Measurements from ENCODE around the gene GPATCH2L.

Gene GPATCH2L

GRCh38 chr14:76203086-76204001 is 51.6 kb downstream of the GPATCH2L start:
- Mint-ChIP-seq H3K27me3 (no peaks in the 10 kb centered on the region), H3K27ac (peak overlapping the region; percentile 56), H3K36me3 (ENCODE audit: low read depth) (peaks cover 68% of the 10 kb centered on the region), H3K4me3 (no peak overlapping the region), H3K9me3 (peaks cover under 1% of the 10 kb centered on the region), H3K4me1 (ENCODE audit: low read depth) (peaks cover 8% of the 10 kb centered on the region)

- H3K36me3 Mint-ChIP-seq (ENCODE audit: low read depth): peaks cover 63% of the 10 kb centered on the region
- peaks cover 8% of the 10 kb centered on the region for H3K4me1 Mint-ChIP-seq (ENCODE audit: low read depth)
- H3K27me3 Mint-ChIP-seq: no peaks in the 10 kb centered on the region
- peaks cover 4% of the 10 kb centered on the region for H3K9me3 Mint-ChIP-seq
- no peak overlapping the region for H3K4me3 Mint-ChIP-seq
- no peak overlapping the region for H3K27ac Mint-ChIP-seq
Observed at GRCh38 chr14:76204461-76205230, 52.9 kb downstream of the GPATCH2L start.

- Mint-ChIP-seq H3K4me3 (no peak overlapping the region), H3K36me3 (ENCODE audit: low read depth) (peaks cover 53% of the 10 kb centered on the region), H3K27me3 (no peaks in the 10 kb centered on the region)
Observed at GRCh38 chr14:76205708-76206107, 54.0 kb downstream of the GPATCH2L start.

GRCh38 chr14:76208340-76208739 is 56.6 kb downstream of the GPATCH2L start:
- peaks cover 4% of the 10 kb centered on the region for H3K4me1 Mint-ChIP-seq (ENCODE audit: low read depth)
- no peak overlapping the region for H3K4me3 Mint-ChIP-seq
- H3K27me3 Mint-ChIP-seq: no peaks in the 10 kb centered on the region
- H3K36me3 Mint-ChIP-seq (ENCODE audit: low read depth): peaks cover 29% of the 10 kb centered on the region
- H3K27ac Mint-ChIP-seq: peak overlapping the region; percentile 63
- H3K9me3 Mint-ChIP-seq: peaks cover 7% of the 10 kb centered on the region

More at GRCh38 chr14:76205708-76206107, 54.0 kb downstream of the GPATCH2L start:
- Mint-ChIP-seq H3K4me1 (ENCODE audit: low read depth) (peaks cover 8% of the 10 kb centered on the region), H3K27ac (no peak overlapping the region), H3K9me3 (peaks cover 4% of the 10 kb centered on the region)

- H3K27me3 Mint-ChIP-seq: no peaks in the 10 kb centered on the region
- no peak overlapping the region for H3K27ac Mint-ChIP-seq
- no peak overlapping the region for H3K4me3 Mint-ChIP-seq
- peaks cover 10% of the 10 kb centered on the region for H3K9me3 Mint-ChIP-seq
- H3K4me1 Mint-ChIP-seq (ENCODE audit: low read depth): no peaks in the 10 kb centered on the region
- H3K36me3 Mint-ChIP-seq (ENCODE audit: low read depth): peaks cover 15% of the 10 kb centered on the region
Observed at GRCh38 chr14:76212242-76212641, 60.5 kb downstream of the GPATCH2L start.

GRCh38 chr14:76217179-76217578 is 65.5 kb downstream of the GPATCH2L start:
- Mint-ChIP-seq H3K4me1 (ENCODE audit: low read depth) (no peaks in the 10 kb centered on the region), H3K36me3 (ENCODE audit: low read depth) (peaks cover 12% of the 10 kb centered on the region), H3K27me3 (no peaks in the 10 kb centered on the region), H3K27ac (no peak overlapping the region), H3K9me3 (peaks cover 13% of the 10 kb centered on the region), H3K4me3 (no peak overlapping the region)

- Mint-ChIP-seq H3K27me3 (no peaks in the 10 kb centered on the region), H3K4me1 (ENCODE audit: low read depth) (no peaks in the 10 kb centered on the region), H3K27ac (no peak overlapping the region), H3K9me3 (peaks cover 13% of the 10 kb centered on the region), H3K4me3 (no peak overlapping the region), H3K36me3 (ENCODE audit: low read depth) (peaks cover 12% of the 10 kb centered on the region)
Observed at GRCh38 chr14:76218662-76219061, 66.9 kb downstream of the GPATCH2L start.

- Mint-ChIP-seq H3K9me3 (peaks cover 14% of the 10 kb centered on the region), H3K4me3 (no peak overlapping the region)
Observed at GRCh38 chr14:76219873-76220272, 68.2 kb downstream of the GPATCH2L start.

GRCh38 chr14:76227450-76228050 is 75.8 kb downstream of the GPATCH2L start:
- Mint-ChIP-seq H3K27ac (no peak overlapping the region), H3K4me3 (no peak overlapping the region), H3K36me3 (ENCODE audit: low read depth) (peaks cover 5% of the 10 kb centered on the region), H3K4me1 (ENCODE audit: low read depth) (no peaks in the 10 kb centered on the region), H3K27me3 (no peaks in the 10 kb centered on the region), H3K9me3 (peaks cover 11% of the 10 kb centered on the region)

More at GRCh38 chr14:76219873-76220272, 68.2 kb downstream of the GPATCH2L start:
- no peaks in the 10 kb centered on the region for H3K27me3 Mint-ChIP-seq
- H3K36me3 Mint-ChIP-seq (ENCODE audit: low read depth): peaks cover 7% of the 10 kb centered on the region
- H3K4me1 Mint-ChIP-seq (ENCODE audit: low read depth): no peaks in the 10 kb centered on the region
- no peak overlapping the region for H3K27ac Mint-ChIP-seq

- Mint-ChIP-seq H3K27ac (no peak overlapping the region), H3K9me3 (peaks cover 11% of the 10 kb centered on the region), H3K4me1 (ENCODE audit: low read depth) (no peaks in the 10 kb centered on the region), H3K27me3 (no peaks in the 10 kb centered on the region), H3K36me3 (ENCODE audit: low read depth) (peaks cover 9% of the 10 kb centered on the region), H3K4me3 (no peak overlapping the region)
Observed at GRCh38 chr14:76228138-76228537, 76.4 kb downstream of the GPATCH2L start.

- H3K4me1 Mint-ChIP-seq (ENCODE audit: low read depth): no peaks in the 10 kb centered on the region
- H3K36me3 Mint-ChIP-seq (ENCODE audit: low read depth): peaks cover 40% of the 10 kb centered on the region
- H3K4me3 Mint-ChIP-seq: no peak overlapping the region
- H3K27ac Mint-ChIP-seq: no peak overlapping the region
- no peaks in the 10 kb centered on the region for H3K27me3 Mint-ChIP-seq
- peaks cover 4% of the 10 kb centered on the region for H3K9me3 Mint-ChIP-seq
Observed at GRCh38 chr14:76232800-76233199, 81.1 kb downstream of the GPATCH2L start.

- Mint-ChIP-seq H3K27me3 (no peaks in the 10 kb centered on the region), H3K27ac (no peak overlapping the region), H3K9me3 (peaks cover 14% of the 10 kb centered on the region), H3K4me1 (ENCODE audit: low read depth) (no peaks in the 10 kb centered on the region), H3K4me3 (no peak overlapping the region), H3K36me3 (ENCODE audit: low read depth) (peaks cover 66% of the 10 kb centered on the region)
Observed at GRCh38 chr14:76235628-76236027, 83.9 kb downstream of the GPATCH2L start.

- Mint-ChIP-seq H3K36me3 (ENCODE audit: low read depth) (peaks cover 69% of the 10 kb centered on the region), H3K9me3 (peaks cover 16% of the 10 kb centered on the region), H3K4me3 (no peak overlapping the region), H3K4me1 (ENCODE audit: low read depth) (no peaks in the 10 kb centered on the region), H3K27me3 (no peaks in the 10 kb centered on the region), H3K27ac (no peak overlapping the region)
Observed at GRCh38 chr14:76236172-76237130, 84.7 kb downstream of the GPATCH2L start.

Measured in stimulated activated naive CD8-positive, alpha-beta T cell treated with anti-CD3 and anti-CD28 coated beads, Interleukin-15, Interleukin-2, amounts not matched to agents 100 ng/mL and 50 ng/mL, for 24 hours (primary cell).